ENCODE measurements around the gene FSTL4.

FSTL4 gene

GRCh38 chr5:133278317-133278716 is 334.0 kb downstream of the FSTL4 start:
- DNase-seq: no peak

DNA sequence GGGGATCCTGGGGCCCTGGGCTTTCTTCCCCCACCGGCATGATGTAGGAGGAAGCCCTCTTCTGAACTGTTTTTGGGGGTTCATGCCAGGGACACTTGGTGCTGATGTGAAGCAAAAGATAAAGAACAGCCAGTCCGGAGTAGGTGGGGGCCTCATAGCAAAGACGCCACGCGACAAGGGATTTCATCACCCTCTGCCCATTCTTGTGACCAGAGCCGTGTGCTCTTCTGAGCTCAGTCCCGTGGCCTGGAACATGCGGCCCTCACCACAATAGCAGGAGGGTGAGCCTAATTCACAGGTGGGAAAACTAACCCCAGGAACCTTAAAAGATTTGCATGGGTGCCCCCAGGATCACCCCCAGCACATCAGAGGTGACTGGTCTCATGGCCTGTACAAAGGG is 334.6 kb downstream of the FSTL4 start:
- no peak for DNase-seq

DNA sequence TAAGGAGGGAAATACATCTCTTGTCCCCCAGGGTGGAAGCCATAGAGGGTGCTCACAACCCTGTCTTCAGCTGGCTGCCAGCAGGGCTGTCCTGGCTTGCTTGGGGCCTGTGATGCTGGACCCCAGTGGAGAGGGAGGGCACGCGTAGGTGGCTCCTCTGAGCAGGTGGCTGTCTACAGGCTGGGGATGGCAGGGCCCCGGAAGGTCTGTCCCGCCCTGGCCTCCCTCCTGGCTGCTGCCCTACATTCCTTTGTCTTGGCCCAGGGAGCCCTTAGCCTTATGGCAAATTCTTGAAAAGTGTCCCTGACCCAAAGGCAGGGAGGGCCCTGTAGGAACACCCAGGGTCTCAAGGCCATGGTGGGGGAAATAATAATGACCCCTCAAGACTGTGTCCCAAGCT is 336.2 kb downstream of the FSTL4 start:
- no peak for DNase-seq

GRCh38 chr5:133275631-133276030 is 336.7 kb downstream of the FSTL4 start:
- no peak for DNase-seq

- no peak for DNase-seq
Measured at GRCh38 chr5:133274597-133274935, 337.8 kb downstream of the FSTL4 start.

DNA sequence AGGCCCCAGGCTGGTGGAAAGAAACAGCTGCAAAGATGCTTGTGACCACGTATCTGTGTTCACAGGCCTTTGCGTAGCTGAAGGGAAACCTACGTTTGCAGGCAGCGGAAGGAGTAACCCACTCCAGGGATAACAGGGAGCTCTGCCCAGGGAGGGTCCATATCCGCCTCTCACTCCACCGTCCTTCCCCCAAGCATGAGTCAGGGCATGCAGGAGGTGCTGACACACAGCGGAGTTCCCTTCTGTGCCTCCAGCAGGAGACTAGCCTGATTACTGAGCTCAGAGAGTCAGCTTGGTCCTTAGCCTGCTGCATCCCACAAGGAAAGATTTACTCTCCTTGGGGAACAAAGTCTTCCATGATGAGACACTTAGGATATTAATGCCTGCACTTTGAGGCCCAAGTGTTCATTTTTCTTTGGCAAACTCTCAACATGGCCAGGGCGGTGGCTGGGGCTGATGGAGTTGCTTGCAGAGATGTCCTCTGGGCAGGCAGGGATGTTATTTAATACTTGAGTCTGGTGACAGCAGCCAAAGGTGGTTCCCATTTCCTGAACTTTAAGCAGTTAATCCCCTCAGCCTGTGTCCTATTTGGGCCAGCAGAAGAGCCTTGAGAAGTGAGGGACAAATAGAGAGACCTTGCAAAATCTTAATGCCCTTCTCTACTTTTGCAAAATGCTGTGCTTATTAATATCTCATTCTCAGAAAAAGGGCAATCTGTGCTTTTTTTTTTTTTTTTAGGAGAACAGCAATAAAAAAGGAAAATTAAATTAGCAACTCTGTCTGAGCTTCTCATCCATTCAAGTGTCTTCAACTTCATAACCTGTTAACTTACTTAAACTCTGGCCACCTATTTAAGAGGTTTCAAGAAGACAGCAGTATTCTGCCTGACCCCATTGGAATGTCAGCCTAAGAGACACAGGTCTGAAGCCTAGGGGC is 338.4 kb downstream of the FSTL4 start:
- DNase-seq: no peak

DNA sequence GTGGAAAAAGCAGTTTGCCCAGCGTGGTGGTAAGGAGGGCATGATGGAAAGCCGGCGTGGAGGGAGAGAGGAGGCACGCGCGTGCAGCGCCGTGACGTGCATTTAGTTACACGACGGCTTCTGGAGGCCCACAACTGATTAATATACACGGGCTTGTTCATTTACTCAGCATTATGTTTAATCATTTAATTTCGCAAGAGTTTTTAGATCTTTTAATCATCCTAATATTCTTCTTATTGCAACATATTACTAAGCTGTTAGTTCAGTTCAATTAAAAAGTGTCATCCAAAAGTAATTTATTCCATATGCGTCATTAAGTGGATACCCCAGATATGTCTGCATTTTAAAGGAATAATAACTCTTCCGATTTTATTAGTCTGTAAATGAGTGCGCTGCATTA is 340.0 kb downstream of the FSTL4 start:
- DNase-seq: no peak

DNA sequence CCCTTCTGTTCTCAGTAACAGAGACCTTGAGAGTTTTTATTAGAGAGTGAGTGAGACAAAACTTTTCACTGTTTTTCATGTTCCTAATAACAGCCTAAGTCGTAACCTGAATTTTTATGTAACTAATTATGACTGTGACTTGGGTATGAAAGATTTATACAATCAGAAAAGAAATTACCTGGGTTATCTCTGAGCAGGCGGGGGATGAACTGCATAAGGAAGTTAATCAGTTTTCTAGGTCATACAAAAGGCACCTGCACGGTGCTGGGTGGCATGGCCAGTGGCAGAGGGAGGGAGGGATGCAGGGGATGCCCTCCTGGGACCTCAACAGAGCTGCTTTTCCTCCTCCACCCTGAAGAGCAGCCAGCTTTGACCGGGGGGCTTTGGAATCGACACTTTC is 340.7 kb downstream of the FSTL4 start:
- no peak for DNase-seq

GRCh38 chr5:133269691-133270090 is 342.6 kb downstream of the FSTL4 start:
- DNase-seq: no peak

- DNase-seq: no peak
Measured at GRCh38 chr5:133267601-133268000, 344.7 kb downstream of the FSTL4 start.

- DNase-seq: no peak
Measured at GRCh38 chr5:133266966-133267365, 345.4 kb downstream of the FSTL4 start.

- DNase-seq: no peak
Measured at GRCh38 chr5:133266527-133266878, 345.8 kb downstream of the FSTL4 start.

- DNase-seq: no peak
Measured at GRCh38 chr5:133265720-133266526, 346.4 kb downstream of the FSTL4 start.

GRCh38 chr5:133265257-133265656 is 347.1 kb downstream of the FSTL4 start:
- DNase-seq: no peak

GRCh38 chr5:133262690-133263089 is 349.7 kb downstream of the FSTL4 start:
- DNase-seq: no peak

GRCh38 chr5:133261993-133262392 is 350.3 kb downstream of the FSTL4 start:
- no peak for DNase-seq

- no peak for DNase-seq
Measured at GRCh38 chr5:133260715-133261114, 351.6 kb downstream of the FSTL4 start.

DNA sequence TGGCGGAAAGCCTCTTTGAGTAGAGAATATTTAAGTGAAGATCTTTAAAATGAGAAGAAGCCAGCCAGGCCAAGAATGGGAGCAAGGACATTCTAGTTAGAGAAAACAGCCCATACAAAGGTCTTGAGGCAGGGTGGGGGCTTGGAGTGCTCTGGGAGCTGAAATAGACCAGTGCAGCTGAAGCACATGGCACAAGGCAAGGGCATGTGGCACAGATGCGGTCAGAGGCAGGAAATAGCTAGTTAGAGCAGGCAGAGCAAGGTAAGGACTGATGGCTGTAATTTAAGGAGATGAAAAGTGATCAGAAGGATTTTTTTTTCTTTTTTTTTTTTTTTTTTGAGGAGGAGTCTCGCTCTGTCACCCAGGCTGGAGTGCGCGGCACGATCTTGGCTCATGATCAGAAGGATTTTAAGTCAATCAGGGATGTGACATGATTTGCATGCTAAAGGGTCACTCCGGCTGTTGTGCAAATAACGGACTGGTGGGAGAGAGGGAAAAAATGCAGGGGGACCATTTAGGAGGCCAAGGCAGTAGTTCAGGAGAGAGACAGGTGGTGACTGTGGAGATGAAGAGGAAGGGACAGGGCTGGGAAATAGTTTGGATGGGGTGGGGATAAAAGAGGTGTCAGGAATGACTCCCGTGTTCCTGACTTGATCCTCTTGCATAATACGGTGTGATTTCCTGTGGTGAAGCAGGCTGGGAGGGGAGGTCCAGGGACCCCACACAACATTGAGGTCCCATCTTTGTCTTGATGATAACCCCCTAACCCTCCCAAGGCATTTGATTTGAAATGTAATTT is 352.9 kb downstream of the FSTL4 start:
- DNase-seq: no peak

DNA sequence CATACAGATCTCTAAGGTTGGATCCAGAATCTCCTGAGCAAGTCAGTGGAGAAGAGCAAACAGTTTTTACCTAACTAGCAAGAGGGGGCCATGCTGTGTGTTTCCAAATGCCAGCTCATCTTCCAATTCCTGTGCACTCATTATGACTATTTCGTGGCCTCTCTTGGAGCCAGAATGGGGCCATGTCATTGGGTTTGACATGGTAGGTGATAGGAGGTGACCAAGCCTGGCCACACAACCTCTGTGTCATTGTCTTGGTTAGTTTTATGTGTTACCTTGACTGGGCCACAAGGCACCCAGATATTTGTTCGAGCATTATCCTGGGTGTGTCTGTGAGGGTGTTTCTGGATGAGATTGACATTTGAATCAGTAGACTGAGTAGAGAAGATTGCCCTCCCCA is 354.4 kb downstream of the FSTL4 start:
- no peak for DNase-seq

DNA sequence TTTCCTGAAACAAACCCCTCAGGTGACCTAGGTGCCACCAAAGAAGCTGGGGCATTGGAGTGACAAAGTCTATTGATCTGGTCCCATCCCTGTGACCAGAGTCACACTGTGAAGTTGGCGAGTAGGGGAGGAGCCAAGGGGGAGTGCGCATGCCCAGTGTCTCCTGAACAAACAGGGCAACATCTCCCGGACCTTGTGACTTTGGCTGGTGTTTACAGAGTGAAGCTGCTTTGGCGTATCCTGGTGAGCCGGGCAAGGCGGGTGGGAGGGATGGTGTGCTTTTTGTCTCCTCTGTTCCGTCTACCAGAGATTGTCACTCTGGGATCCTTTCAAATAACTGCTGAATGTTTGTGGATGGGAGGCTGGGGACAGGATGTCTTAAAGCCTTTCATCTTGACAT is 356.1 kb downstream of the FSTL4 start:
- no peak for DNase-seq

DNA sequence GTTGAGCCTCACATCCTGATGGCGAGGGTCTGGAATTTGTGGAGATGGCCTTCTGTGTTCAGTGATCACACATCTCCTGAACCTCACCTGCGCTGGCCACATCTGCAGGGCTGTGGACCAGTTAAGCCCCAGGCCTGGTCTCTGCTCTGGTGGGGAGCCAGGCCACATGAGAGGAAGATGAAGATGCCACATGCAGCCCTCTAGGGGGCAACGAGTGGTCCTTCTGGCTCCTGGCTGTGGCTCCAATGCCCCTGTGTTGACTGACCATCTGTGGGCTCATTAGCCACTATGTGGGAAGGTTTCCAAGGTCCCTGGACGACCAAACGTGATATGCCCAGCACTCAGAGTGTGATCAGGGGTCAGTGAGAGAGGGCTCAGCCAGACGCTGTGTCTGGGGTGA is 357.5 kb downstream of the FSTL4 start:
- no peak for DNase-seq

GRCh38 chr5:133253671-133254070 is 358.7 kb downstream of the FSTL4 start:
- DNase-seq: no peak

DNA sequence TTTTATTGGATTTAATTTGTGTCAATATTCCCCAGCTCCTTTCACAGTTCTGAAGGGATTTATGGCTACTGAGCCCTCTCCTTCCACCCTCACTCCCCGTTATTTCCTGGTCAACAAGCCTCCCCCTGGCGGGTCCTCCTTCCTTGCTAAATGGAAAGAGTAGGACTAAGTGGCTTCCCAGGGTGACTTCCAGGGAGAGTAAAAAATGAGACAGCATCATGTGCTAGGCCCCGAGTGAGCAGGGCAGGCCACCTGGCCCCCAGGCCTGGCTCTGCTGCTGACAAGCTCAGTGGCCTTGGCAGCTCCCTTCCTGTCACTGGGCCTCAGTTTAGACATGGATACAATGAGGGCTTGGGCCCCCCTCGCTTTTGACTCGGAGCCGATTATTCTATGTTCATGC is 359.3 kb downstream of the FSTL4 start:
- DNase-seq: no peak

GRCh38 chr5:133252133-133252480 is 360.2 kb downstream of the FSTL4 start:
- no peak for DNase-seq

Data from CD4-positive, alpha-beta T cell treated with Interleukin-10 for 1 hour (primary cell).